A673 (cell line): ENCODE results near the gene HYDIN.

ENCODE experiments used
- CTCF ChIP-seq: fragments of 300-800, 200-600 bp; sonication (generic); conservative IDR thresholded peaks from 2 replicates; pipeline ENCODE4 v1.5.1; 2017; ENCODE audit warnings: low read depth, mild to moderate bottlenecking, antibody characterized with exemption, low read length, moderate library complexity, mixed read lengths
- EZH2 ChIP-seq: fragments of 200-600 bp; sonication (generic); IDR thresholded peaks from 2 replicates; pipeline ENCODE4 v1.6.1; 2017; ENCODE audit warnings: borderline replicate concordance, low read depth, mild to moderate bottlenecking, mixed read lengths, antibody characterized with exemption, low read length; ENCODE audit not compliant: poor library complexity, severe bottlenecking

DNA sequence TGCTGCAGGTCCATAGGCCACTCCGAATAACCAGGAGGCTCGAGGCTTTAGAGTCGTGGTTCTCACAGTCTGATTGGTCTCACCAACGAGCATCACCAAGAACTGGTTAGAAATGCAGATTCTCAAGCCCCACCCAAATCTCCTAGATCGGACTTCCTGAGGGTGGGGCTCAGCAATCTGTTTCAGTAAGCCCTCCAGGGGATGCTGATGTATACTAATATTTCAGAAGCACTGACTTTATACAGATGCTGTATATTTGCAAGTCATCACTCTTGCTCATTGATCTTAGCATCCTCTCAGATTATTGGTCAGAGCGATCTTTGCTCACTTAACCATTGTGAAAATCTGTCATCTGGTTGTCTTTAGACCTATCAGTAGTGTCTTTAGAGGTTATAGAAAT lies 425.1 kb downstream of the HYDIN start:
- TF ChIP-seq CTCF, result no peak
- no peak for TF ChIP-seq EZH2
